NCI-H1930 (cell line): ENCODE data around the gene CXXC1.
A peak's percentile ranks its signal among the peaks of the same experiment; 100 is the strongest.
"Not testable (repeated sequence)": the region's sequence is repeated elsewhere in the genome, so short reads cannot be mapped to it uniquely, and the experiment has no call there.

Experiments used
- DNase-seq, 2 experiments: peaks; one replicate each; lab custom pipeline; 2025; lab: John Stamatoyannopoulos, UW

Gene CXXC1

GRCh38 chr18:50274941-50275340 lies 12.6 kb downstream of the CXXC1 start:
- no peak for DNase-seq

DNA sequence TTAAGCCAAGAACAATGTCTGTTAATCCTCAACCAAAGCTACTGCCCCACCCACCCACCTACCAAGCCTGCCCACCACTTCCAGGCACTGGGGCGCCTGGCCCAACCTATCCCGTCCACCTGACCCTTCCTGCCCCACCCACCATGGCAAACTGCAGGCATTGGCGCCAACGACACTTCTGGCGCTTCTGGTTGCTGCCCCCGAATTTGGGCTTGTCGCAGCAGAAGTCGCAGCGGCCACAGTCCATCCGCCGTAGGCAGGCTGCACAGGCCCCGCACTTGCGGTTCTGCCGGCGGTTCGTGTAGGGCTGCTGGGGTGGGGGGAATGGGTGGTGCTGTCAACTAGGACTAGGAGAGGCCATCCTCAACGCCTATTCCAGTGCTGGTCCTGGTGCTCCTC lies 13.4 kb downstream of the CXXC1 start:
- no peak for DNase-seq

GRCh38 chr18:50273203-50274043 lies 14.1 kb downstream of the CXXC1 start:
- no peak for DNase-seq

DNA sequence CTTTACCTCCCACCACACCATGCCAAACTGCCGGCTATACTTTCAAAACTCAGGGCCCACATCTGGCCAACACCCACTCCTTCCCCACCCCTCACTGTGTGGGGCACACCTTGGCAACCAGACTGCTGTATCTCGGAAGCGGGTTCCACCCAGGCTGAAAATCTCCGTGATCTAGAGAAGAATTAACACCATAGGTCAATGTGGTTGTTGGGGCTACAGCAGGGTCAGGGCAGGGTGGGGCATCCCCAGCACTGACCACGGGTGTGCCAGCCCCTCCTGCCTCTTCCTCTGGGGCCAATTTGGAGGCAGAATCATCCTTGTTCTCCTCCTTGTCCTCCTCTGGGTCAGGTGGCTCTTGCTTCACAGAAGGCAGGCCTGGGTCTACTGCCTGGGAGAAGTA lies 14.9 kb downstream of the CXXC1 start:
- no peak for DNase-seq

DNA sequence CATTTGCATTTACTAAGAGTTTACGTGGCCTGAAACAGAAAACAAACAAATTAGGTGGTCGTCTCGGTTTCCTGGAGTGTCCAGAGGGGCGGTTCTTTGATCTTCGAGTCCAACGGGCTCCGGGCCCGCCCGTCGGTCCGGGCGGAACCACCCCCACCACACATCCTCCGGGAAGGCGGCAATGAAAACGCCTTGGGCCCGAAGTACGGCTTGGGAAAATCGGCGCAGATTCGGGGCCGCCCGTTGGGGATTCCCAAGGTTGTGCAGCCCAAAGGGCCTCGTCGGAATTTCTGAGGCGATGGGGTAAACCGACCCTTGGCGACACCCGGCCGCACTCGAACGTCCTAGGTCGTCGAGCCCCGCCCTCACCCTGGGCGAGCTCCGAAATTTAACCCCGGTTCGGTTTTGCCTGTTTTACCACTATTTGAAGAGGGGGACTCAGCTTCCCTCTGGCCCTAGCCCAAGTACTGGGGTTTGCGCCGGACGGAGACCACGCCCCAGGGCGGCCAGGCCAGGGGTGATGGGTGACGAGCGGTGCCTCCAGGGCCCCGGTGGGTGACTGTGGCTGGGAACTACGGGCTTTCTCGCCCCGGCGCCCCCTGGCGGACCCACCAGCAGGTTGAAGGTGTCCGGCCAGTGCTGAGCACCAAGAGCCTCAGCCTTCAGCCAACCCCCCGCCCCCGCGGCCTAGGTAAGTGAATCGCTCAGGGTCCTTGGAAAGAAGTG lies 19.3 kb downstream of the CXXC1 start:
- DNase-seq: peak; percentile 65 to 79

DNA sequence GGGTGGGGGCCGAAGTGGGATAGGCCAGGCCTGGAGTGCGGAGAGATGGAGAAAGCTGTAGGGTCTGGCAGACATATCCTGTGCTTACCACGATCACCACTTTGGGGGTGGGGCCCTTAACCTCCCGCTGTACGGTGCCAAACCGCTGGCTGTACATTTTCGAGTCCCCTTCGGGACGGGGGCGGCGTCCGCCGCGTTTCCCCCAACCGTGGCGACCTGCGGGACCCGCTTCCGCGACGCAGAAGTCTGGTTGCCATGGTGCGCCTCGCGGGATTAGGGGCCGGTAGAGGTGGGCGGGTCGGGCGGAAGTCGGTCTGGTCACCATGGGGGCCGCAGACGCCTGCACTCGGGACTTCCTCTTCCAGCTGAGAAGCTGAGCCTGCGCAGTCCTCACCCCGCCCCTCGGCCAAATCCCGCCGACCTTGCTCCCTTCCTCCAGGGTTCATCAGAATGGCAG lies 21.2 kb downstream of the CXXC1 start, which contains the start of gene CFAP53:
Gene CFAP53, minus strand, starts transcription at position 248 of the 457 bp plus-strand sequence. Its CDS starts 91 bp downstream, at position 157.
- DNase-seq: peak; percentile 89 to 91

DNA sequence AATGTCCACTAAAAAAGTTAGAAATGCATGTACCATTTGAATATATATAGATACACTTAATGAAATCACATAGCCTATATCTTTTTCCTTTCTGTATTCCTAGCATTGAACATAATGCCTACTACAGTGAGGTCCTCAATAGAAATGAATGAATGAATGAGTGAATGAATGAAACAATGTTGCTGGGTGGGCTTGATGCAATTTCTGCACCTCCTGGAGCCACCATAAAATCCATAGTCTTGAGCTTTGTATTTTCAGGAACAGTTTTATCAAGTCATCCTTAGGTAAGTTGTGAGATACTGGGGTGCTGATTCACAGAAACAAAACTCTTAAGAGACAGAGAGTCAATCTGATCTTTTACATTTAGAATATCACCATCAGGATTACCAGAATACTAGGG lies 24.5 kb downstream of the CXXC1 start:
- no peak for DNase-seq

GRCh38 chr18:50250935-50251334 lies 36.6 kb downstream of the CXXC1 start:
- DNase-seq: no peak

- no peak for DNase-seq
Measured at GRCh38 chr18:50249576-50249975, 37.9 kb downstream of the CXXC1 start.

DNA sequence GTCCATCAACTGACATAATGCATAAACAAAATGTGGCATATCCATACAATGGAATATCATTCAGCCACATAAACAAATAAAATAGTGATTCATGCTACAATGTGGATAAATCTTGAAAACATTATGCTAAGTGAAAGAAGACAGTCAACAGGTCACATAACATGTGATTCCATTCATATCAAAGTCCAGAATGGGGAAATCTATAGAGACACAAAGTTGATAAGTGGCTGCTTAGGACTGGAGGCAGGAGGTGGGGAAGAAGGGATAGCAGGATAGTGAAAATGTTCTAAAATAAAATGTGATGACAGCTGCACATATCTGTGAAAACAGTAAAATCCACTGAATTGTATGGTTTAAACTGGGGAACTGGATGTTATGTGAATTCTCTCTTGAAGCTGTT lies 39.9 kb downstream of the CXXC1 start:
- DNase-seq: no peak

- not testable (repeated sequence) for DNase-seq
Measured at GRCh38 chr18:50241768-50242167, 45.7 kb downstream of the CXXC1 start.

DNA sequence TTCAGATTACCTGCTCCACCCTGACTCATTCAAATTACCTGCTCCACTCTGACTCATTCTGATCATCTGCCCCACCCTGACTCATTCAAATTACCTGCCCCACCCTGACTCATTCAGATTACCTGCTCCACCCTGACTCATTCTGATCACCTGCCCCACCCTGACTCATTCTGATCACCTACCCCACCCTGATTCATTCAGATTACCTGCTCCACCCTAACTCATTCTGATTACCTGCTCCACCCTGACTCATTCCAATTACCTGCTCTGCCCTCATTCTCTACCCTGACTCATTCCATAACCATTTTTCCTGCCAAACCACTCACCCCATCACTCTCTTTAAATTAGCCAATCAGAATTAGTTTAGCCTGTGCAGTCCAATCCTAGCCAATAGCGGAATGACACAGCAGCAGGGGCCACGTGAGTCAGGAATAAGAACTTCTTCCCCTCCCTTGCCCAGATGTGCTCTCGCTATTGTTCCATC lies 47.4 kb downstream of the CXXC1 start:
- no peak for DNase-seq

GRCh38 chr18:50232419-50232818 lies 55.1 kb downstream of the CXXC1 start:
- DNase-seq: no peak
